ENCODE measurements around the gene CFAP58.

Gene CFAP58

GRCh38 chr10:104403636-104404035 lies 50.0 kb downstream of the CFAP58 start:
- TF ChIP-seq CTCF (IDR thresholded peaks at IDR 0.05; ENCODE audit: low read depth, low read length) = no peak
- no peak for DNase-seq (ENCODE audit: extremely low read depth, low read depth)

GRCh38 chr10:104406715-104407650 lies 53.4 kb downstream of the CFAP58 start:
- TF ChIP-seq CTCF (IDR thresholded peaks at IDR 0.05; ENCODE audit: low read depth, low read length) = peak; percentile 66
- peak; percentile 24 for DNase-seq (ENCODE audit: extremely low read depth, low read depth)

GRCh38 chr10:104413528-104413927 lies 59.9 kb downstream of the CFAP58 start:
- no peak for DNase-seq (ENCODE audit: extremely low read depth, low read depth)
- no peak for TF ChIP-seq CTCF (IDR thresholded peaks at IDR 0.05; ENCODE audit: low read depth, low read length)

- no peak for TF ChIP-seq CTCF (IDR thresholded peaks at IDR 0.05; ENCODE audit: low read depth, low read length)
- DNase-seq (ENCODE audit: extremely low read depth, low read depth) = no peak
Observed at GRCh38 chr10:104415526-104416165, 62.0 kb downstream of the CFAP58 start.

GRCh38 chr10:104416851-104417250 lies 63.2 kb downstream of the CFAP58 start:
- no peak for TF ChIP-seq CTCF (IDR thresholded peaks at IDR 0.05; ENCODE audit: low read depth, low read length)
- no peak for DNase-seq (ENCODE audit: extremely low read depth, low read depth)

- DNase-seq (ENCODE audit: extremely low read depth, low read depth) = no peak
- no peak for TF ChIP-seq CTCF (IDR thresholded peaks at IDR 0.05; ENCODE audit: low read depth, low read length)
Observed at GRCh38 chr10:104417637-104418292, 64.1 kb downstream of the CFAP58 start.

- TF ChIP-seq CTCF (IDR thresholded peaks at IDR 0.05; ENCODE audit: low read depth, low read length) = no peak
Observed at GRCh38 chr10:104424719-104425118, 71.1 kb downstream of the CFAP58 start.

More at GRCh38 chr10:104424719-104425118, 71.1 kb downstream of the CFAP58 start:
- no peak for DNase-seq (ENCODE audit: extremely low read depth, low read depth)

All from AG09319 (cell line).